ENCODE results near the gene CDCA5. TPM values are rescaled to one million over a fixed set of nuclear protein-coding genes. Genes with fewer than 3 reads are reported as not detected.
A peak's percentile ranks its signal among the peaks of the same experiment; 100 is the strongest.

The CDCA5 gene
- total RNA-seq, 2 experiments from 2014 or later: 128 to 147 TPM

GRCh38 chr11:65108469-65109123 lies 24.8 kb upstream of the CDCA5 start:
- Mint-ChIP-seq H3K27me3 (no peaks in the 10 kb centered on the region), H3K27ac (no peak overlapping the region), H3K36me3 (peaks cover 13% of the 10 kb centered on the region), H3K9me3 (ENCODE audit: low read depth) (no peaks in the 10 kb centered on the region), H3K4me3 (no peak overlapping the region), H3K4me1 (peaks cover 45% of the 10 kb centered on the region)
- ATAC-seq (no peak), DNase-seq (no peak)
- CTCF ChIA-PET: interaction anchor here (1.0 to 2.8 kb wide), 7 partner anchors 9 to 206 kb away, joined by 3 to 10 read pairs (median 3); partner anchors contain the start of genes CAPN1, CDC42EP2, FAU and MRPL49

- CTCF ChIA-PET: interaction anchor here (1.0 to 2.8 kb wide), 6 partner anchors 8 to 73 kb away, joined by 3 to 10 read pairs (median 4); partner anchors contain the start of genes CAPN1, FAU, MRPL49 and VPS51
- Mint-ChIP-seq H3K4me3 (no peak overlapping the region), H3K36me3 (peaks cover 13% of the 10 kb centered on the region), H3K9me3 (ENCODE audit: low read depth) (no peaks in the 10 kb centered on the region), H3K27ac (no peak overlapping the region), H3K4me1 (peaks cover 40% of the 10 kb centered on the region), H3K27me3 (no peaks in the 10 kb centered on the region)
- no peak for ATAC-seq
- no peak for DNase-seq
Observed at GRCh38 chr11:65107751-65108468, 24.1 kb upstream of the CDCA5 start.

- Mint-ChIP-seq H3K4me3 (no peak overlapping the region), H3K36me3 (peaks cover 13% of the 10 kb centered on the region), H3K4me1 (peaks cover 40% of the 10 kb centered on the region), H3K9me3 (ENCODE audit: low read depth) (no peaks in the 10 kb centered on the region), H3K27me3 (no peaks in the 10 kb centered on the region), H3K27ac (no peak overlapping the region)
- ATAC-seq (no peak), DNase-seq (no peak)
- CTCF ChIA-PET: interaction anchor here (0.6 to 2.8 kb wide), 2 partner anchors 9 to 11 kb away, joined by 3 to 10 read pairs; partner anchors contain the start of gene ZNHIT2
Observed at GRCh38 chr11:65107078-65107477, 23.2 kb upstream of the CDCA5 start.

GRCh38 chr11:65104628-65105027 lies 20.8 kb upstream of the CDCA5 start:
- H3K4me3 Mint-ChIP-seq: no peak overlapping the region
- no peak for DNase-seq
- CTCF ChIA-PET: interaction anchor here (3.7 to 9.1 kb wide), 2 partner anchors 7 to 12 kb away, joined by 16 to 114 read pairs; partner anchors contain the start of genes TM7SF2 and ZNHIT2
- H3K27me3 Mint-ChIP-seq: no peaks in the 10 kb centered on the region
- no peak for ATAC-seq
- peaks cover 16% of the 10 kb centered on the region for H3K36me3 Mint-ChIP-seq
- H3K9me3 Mint-ChIP-seq (ENCODE audit: low read depth): no peaks in the 10 kb centered on the region
- peak overlapping the region; percentile 59 for H3K27ac Mint-ChIP-seq
- peaks cover 19% of the 10 kb centered on the region for H3K4me1 Mint-ChIP-seq

GRCh38 chr11:65103476-65103875 lies 19.6 kb upstream of the CDCA5 start:
- Mint-ChIP-seq H3K4me3 (no peak overlapping the region), H3K9me3 (ENCODE audit: low read depth) (no peaks in the 10 kb centered on the region), H3K27me3 (no peaks in the 10 kb centered on the region), H3K27ac (no peak overlapping the region), H3K36me3 (peaks cover 16% of the 10 kb centered on the region), H3K4me1 (peaks cover 23% of the 10 kb centered on the region)
- no peak for ATAC-seq
- CTCF ChIA-PET: interaction anchor here (0.7 to 9.1 kb wide), 3 partner anchors 8 to 91 kb away, joined by 3 to 114 read pairs (median 16); partner anchors contain the start of genes TM7SF2 and ZNHIT2
- DNase-seq: no peak

GRCh38 chr11:65102142-65103095 lies 18.6 kb upstream of the CDCA5 start:
- no peak overlapping the region for H3K4me3 Mint-ChIP-seq

GRCh38 chr11:65100674-65101350 lies 17.0 kb upstream of the CDCA5 start:
- no peaks in the 10 kb centered on the region for H3K27me3 Mint-ChIP-seq
- DNase-seq: no peak
- CTCF ChIA-PET: interaction anchor here (9.1 kb wide), 1 partner anchor 11 kb away, joined by 114 read pairs; the partner anchor contains the start of gene TM7SF2
- peaks cover 13% of the 10 kb centered on the region for H3K36me3 Mint-ChIP-seq
- H3K4me1 Mint-ChIP-seq: peaks cover 33% of the 10 kb centered on the region
- peak overlapping the region; percentile 15 for H3K27ac Mint-ChIP-seq
- ATAC-seq: no peak
- H3K4me3 Mint-ChIP-seq: no peak overlapping the region
- H3K9me3 Mint-ChIP-seq (ENCODE audit: low read depth): no peaks in the 10 kb centered on the region

More at GRCh38 chr11:65102142-65103095, 18.6 kb upstream of the CDCA5 start:
- ATAC-seq (no peak), DNase-seq (no peak)
- Mint-ChIP-seq H3K27me3 (no peaks in the 10 kb centered on the region), H3K4me1 (peaks cover 27% of the 10 kb centered on the region), H3K36me3 (peaks cover 19% of the 10 kb centered on the region), H3K9me3 (ENCODE audit: low read depth) (no peaks in the 10 kb centered on the region), H3K27ac (no peak overlapping the region)
- CTCF ChIA-PET: interaction anchor here (1.6 to 9.1 kb wide), 3 partner anchors 9 to 79 kb away, joined by 3 to 114 read pairs (median 16); partner anchors contain the start of genes CAPN1, TM7SF2 and ZNHIT2

GRCh38 chr11:65096926-65097325 lies 13.1 kb upstream of the CDCA5 start:
- Mint-ChIP-seq H3K4me3 (peak overlapping the region; percentile 94), H3K36me3 (peaks cover 6% of the 10 kb centered on the region), H3K9me3 (ENCODE audit: low read depth) (no peaks in the 10 kb centered on the region), H3K4me1 (peaks cover 21% of the 10 kb centered on the region), H3K27me3 (no peaks in the 10 kb centered on the region), H3K27ac (peak overlapping the region; percentile 96)
- no peak for ATAC-seq
- no peak for DNase-seq
- CTCF ChIA-PET: interaction anchor here (0.5 to 9.1 kb wide), 10 partner anchors 11 to 83 kb away, joined by 3 to 114 read pairs (median 4); partner anchors contain the start of genes ARL2, CDCA5, FAU and MRPL49

GRCh38 chr11:65095974-65096806 lies 12.3 kb upstream of the CDCA5 start, which contains the start of gene VPS51:
Gene VPS51, plus strand, starts transcription at chr11:65096214. Its CDS starts 37 bp downstream, at chr11:65096251.
- ATAC-seq: peak; percentile 96
- peak; percentile 94 for DNase-seq
- H3K27ac Mint-ChIP-seq: peak within 1 kb of the TSS; percentile 96
- H3K36me3 Mint-ChIP-seq: peaks cover 6% of the 10 kb centered on the region
- H3K27me3 Mint-ChIP-seq: no peaks in the 10 kb centered on the region
- no peaks in the 10 kb centered on the region for H3K9me3 Mint-ChIP-seq (ENCODE audit: low read depth)
- CTCF ChIA-PET: interaction anchor here (0.5 to 9.1 kb wide), 9 partner anchors 11 to 83 kb away, joined by 3 to 114 read pairs (median 4); partner anchors contain the start of genes ARL2, CDCA5, FAU and MRPL49
- H3K4me3 Mint-ChIP-seq: peak within 1 kb of the TSS; percentile 94
- peaks cover 21% of the 10 kb centered on the region for H3K4me1 Mint-ChIP-seq

- Mint-ChIP-seq H3K27me3 (no peaks in the 10 kb centered on the region), H3K9me3 (ENCODE audit: low read depth) (no peaks in the 10 kb centered on the region)
- ATAC-seq: no peak
Observed at GRCh38 chr11:65095427-65095826, 11.6 kb upstream of the CDCA5 start.

GRCh38 chr11:65090628-65091027 lies 6.8 kb upstream of the CDCA5 start:
- no peak overlapping the region for H3K4me3 Mint-ChIP-seq
- H3K27me3 Mint-ChIP-seq: no peaks in the 10 kb centered on the region
- CTCF ChIA-PET: interaction anchor here (0.9 to 1.8 kb wide), 3 partner anchors 12 to 26 kb away, joined by 3 to 5 read pairs (median 4); partner anchors contain the start of gene TM7SF2
- peaks cover 11% of the 10 kb centered on the region for H3K36me3 Mint-ChIP-seq
- ATAC-seq (no peak), DNase-seq (no peak)
- no peaks in the 10 kb centered on the region for H3K9me3 Mint-ChIP-seq (ENCODE audit: low read depth)
- peaks cover 6% of the 10 kb centered on the region for H3K4me1 Mint-ChIP-seq
- no peak overlapping the region for H3K27ac Mint-ChIP-seq

More at GRCh38 chr11:65095427-65095826, 11.6 kb upstream of the CDCA5 start:
- no peak for DNase-seq
- Mint-ChIP-seq H3K27ac (peak overlapping the region; percentile 96), H3K36me3 (peaks cover 6% of the 10 kb centered on the region), H3K4me1 (peaks cover 21% of the 10 kb centered on the region), H3K4me3 (peak overlapping the region; percentile 94)
- CTCF ChIA-PET: interaction anchor here (1.2 to 3.8 kb wide), 7 partner anchors 10 to 82 kb away, joined by 3 to 23 read pairs (median 8); partner anchors contain the start of genes ARL2, TM7SF2 and ZNHIT2
